ENCODE results near the gene SPINT4.
"Not testable (repeated sequence)": the region's sequence is repeated elsewhere in the genome, so short reads cannot be mapped to it uniquely, and the experiment has no call there.

The SPINT4 gene

DNA sequence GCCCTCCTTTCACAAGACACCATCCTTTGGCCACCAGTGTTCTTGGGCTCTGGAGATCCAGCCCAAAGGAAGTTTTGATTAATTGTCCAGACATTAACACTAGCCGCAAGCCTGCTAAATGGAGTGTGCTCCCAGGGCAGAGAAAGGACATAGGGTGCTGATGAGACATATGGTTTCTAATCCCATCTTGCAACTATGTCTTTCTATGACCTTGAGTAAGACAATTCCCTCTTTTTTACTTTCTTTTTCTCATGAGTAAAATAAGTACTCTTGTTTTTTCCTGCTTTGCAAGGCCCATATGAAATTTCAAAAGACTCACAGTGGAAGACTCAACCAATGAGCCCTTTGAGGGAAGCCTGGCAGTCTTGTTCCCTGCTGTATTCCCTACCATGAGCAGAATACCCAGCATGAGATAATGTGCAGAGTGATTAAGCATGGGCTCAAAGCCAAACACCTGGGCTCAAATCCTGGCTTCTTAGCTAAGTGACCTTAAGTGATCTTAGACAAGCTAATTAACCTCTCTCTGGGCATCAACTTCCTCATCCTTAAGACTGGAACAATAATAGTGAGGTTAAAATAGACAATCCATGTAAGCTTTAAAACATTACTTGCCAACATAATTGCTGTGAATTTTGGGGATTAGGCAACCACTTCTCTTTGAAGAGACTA, 17.0 kb upstream of the SPINT4 start, which contains the start of gene WFDC10B:
WFDC10B (minus strand) TSS at position 51 of the 669 bp plus-strand sequence. CDS start 19,027 bp downstream, outside the sequence.
- TF ChIP-seq TOX (CRISPR knock-in tag; IDR thresholded peaks at IDR 0.05; ENCODE audit: borderline replicate concordance) (no peak), PATZ1 (CRISPR knock-in tag; IDR thresholded peaks at IDR 0.05; ENCODE audit: borderline replicate concordance) (no peak), POU6F1 (CRISPR knock-in tag; IDR thresholded peaks at IDR 0.05; ENCODE audit: borderline replicate concordance, low read depth) (no peak), ESRRG (CRISPR knock-in tag; IDR thresholded peaks at IDR 0.05) (no peak), ZNF70 (CRISPR knock-in tag; IDR thresholded peaks at IDR 0.05) (no peak), BACH2 (CRISPR knock-in tag; IDR thresholded peaks at IDR 0.05; ENCODE audit: borderline replicate concordance) (no peak), TCF4 (CRISPR knock-in tag; IDR thresholded peaks at IDR 0.05; ENCODE audit: borderline replicate concordance) (no peak), CSDC2 (CRISPR knock-in tag; IDR thresholded peaks at IDR 0.05) (no peak), TSHZ2 (CRISPR knock-in tag; IDR thresholded peaks at IDR 0.05) (no peak), OSR1 (CRISPR knock-in tag; IDR thresholded peaks at IDR 0.05) (no peak), ZFP3 (CRISPR knock-in tag; IDR thresholded peaks at IDR 0.05) (no peak), ISL1 (CRISPR knock-in tag; IDR thresholded peaks at IDR 0.05) (no peak), ARNTL (CRISPR knock-in tag; IDR thresholded peaks at IDR 0.05; ENCODE audit: borderline replicate concordance, low read depth) (no peak), ZNF8 (CRISPR knock-in tag; IDR thresholded peaks at IDR 0.05) (no peak)
- TF ChIP-seq, protein P1, sequence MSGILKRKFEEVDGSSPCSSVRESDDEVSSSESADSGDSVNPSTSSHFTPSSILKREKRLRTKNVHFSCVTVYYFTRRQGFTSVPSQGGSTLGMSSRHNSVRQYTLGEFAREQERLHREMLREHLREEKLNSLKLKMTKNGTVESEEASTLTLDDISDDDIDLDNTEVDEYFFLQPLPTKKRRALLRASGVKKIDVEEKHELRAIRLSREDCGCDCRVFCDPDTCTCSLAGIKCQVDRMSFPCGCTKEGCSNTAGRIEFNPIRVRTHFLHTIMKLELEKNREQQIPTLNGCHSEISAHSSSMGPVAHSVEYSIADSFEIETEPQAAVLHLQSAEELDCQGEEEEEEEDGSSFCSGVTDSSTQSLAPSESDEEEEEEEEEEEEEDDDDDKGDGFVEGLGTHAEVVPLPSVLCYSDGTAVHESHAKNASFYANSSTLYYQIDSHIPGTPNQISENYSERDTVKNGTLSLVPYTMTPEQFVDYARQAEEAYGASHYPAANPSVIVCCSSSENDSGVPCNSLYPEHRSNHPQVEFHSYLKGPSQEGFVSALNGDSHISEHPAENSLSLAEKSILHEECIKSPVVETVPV (CRISPR knock-in tag; IDR thresholded peaks at IDR 0.05), result no peak
- no peak for ATAC-seq

DNA sequence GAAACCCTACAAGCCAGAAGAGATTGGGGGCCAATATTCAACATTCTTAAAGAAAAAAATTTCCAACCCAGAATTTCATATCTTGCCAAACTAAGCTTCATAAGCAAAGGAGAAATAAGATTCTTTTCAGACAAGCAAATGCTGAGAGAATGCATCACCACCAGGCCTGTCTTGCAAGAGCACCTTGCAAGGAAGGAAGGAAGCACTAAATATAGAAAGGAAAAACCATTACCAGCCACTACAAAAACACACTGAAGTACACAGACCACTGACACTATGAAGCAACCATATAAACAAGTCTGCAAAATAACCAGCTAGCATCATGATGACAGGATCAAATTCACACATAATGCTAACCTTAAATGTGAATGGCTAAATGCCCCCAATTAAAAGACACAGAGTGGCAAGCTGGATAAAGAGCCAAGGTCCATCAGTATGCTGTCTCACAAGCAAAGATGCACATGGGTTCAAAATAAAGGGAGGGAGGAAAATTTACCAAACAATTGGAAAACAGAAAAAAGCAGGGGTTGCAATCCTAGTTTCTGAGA, 5.9 kb upstream of the SPINT4 start:
- ATAC-seq, result not testable (repeated sequence)

GRCh38 chr20:45725134-45725533, 3.0 kb downstream of the SPINT4 start:
- no peak for ATAC-seq
- TF ChIP-seq POU6F1 (CRISPR knock-in tag; IDR thresholded peaks at IDR 0.05; ENCODE audit: borderline replicate concordance, low read depth) (no peak), ARNTL (CRISPR knock-in tag; IDR thresholded peaks at IDR 0.05; ENCODE audit: borderline replicate concordance, low read depth) (no peak), TOX (CRISPR knock-in tag; IDR thresholded peaks at IDR 0.05; ENCODE audit: borderline replicate concordance) (no peak), ZFP30 (CRISPR knock-in tag; IDR thresholded peaks at IDR 0.05) (no peak), ZFP3 (CRISPR knock-in tag; IDR thresholded peaks at IDR 0.05) (no peak), ISL1 (CRISPR knock-in tag; IDR thresholded peaks at IDR 0.05) (no peak), PATZ1 (CRISPR knock-in tag; IDR thresholded peaks at IDR 0.05; ENCODE audit: borderline replicate concordance) (no peak), ZNF565 (CRISPR knock-in tag; conservative IDR thresholded peaks at IDR 0.05; ENCODE audit: low read depth) (no peak), GLIS3 (CRISPR knock-in tag; IDR thresholded peaks at IDR 0.05) (no peak), CSDC2 (CRISPR knock-in tag; IDR thresholded peaks at IDR 0.05) (no peak), PPARA (CRISPR knock-in tag; IDR thresholded peaks at IDR 0.05; ENCODE audit: borderline replicate concordance) (no peak), ZC3H10 (CRISPR knock-in tag; IDR thresholded peaks at IDR 0.05) (no peak), BACH2 (CRISPR knock-in tag; IDR thresholded peaks at IDR 0.05; ENCODE audit: borderline replicate concordance) (no peak), RARB (CRISPR knock-in tag; IDR thresholded peaks at IDR 0.05) (no peak)
- TF ChIP-seq, protein P1 (CRISPR knock-in tag; IDR thresholded peaks at IDR 0.05), result no peak
- TF ChIP-seq, protein P2, sequence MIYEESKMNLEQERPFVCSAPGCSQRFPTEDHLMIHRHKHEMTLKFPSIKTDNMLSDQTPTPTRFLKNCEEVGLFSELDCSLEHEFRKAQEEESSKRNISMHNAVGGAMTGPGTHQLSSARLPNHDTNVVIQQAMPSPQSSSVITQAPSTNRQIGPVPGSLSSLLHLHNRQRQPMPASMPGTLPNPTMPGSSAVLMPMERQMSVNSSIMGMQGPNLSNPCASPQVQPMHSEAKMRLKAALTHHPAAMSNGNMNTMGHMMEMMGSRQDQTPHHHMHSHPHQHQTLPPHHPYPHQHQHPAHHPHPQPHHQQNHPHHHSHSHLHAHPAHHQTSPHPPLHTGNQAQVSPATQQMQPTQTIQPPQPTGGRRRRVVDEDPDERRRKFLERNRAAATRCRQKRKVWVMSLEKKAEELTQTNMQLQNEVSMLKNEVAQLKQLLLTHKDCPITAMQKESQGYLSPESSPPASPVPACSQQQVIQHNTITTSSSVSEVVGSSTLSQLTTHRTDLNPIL (CRISPR knock-in tag; IDR thresholded peaks at IDR 0.05; ENCODE audit: low read depth), result no peak
